HEK293T (cell line): ENCODE data around the gene TMEM17.

Experiments
- FOXM1 ChIP-seq: fragments of 450-650 bp; IDR thresholded peaks from 2 replicates; pipeline ENCODE4 v1.6.1; 2017; ENCODE audit warnings: mild to moderate bottlenecking, borderline replicate concordance
- SUZ12 ChIP-seq: fragments of 450-650 bp; IDR thresholded peaks from 2 replicates; pipeline ENCODE4 v1.6.1; 2016; ENCODE audit warnings: mild to moderate bottlenecking

DNA sequence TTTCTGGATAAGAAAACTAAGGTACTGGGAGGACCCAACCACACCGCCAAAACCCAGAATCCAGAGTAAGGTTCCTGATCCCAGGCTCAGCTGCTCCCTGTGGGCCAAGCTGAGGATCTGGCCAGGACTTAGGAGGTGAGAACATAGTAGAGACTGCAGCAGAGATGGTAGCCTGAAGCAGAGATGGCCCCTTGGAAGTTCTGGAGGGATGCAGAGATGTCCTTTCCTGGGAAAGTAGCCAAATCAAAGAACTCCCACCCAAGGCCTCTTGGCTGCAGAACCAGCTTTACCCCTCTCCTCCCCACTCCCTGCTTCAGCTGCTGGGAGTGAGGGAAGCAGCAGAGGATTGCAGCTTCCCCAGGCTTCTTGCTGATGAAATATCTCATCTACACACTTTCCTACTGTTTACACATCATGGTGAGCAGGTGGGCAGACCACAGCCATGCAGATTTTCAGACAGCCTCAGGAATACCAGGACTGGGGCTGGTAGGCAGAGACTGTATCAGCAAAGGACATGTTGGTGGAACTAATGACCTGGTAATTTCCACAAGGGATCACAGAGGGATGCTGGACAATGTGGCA lies 32.7 kb downstream of the TMEM17 start:
- TF ChIP-seq FOXM1: no peak
- no peak for TF ChIP-seq SUZ12
